Activated naive CD8-positive, alpha-beta T cell treated with anti-CD3 and anti-CD28 coated beads, Interleukin-2, amount 50 U/mL, for 24 hours (primary cell): ENCODE measurements around the gene FAM171A1.

Source experiments
- ATAC-seq: fragments of 150-1000 bp; cut with Tn5 transposase; one replicate; pipeline ENCODE4 v1.10.0; 2021
- DNase-seq: peaks from one replicate; pipeline ENCODE4 v3.0.0; 2021
- H3K27ac Mint-ChIP-seq: one replicate; pipeline ENCODE4 v1.8.0; 2021; ENCODE audit warnings: mild to moderate bottlenecking, mixed read lengths
- H3K27me3 Mint-ChIP-seq: one replicate; pipeline ENCODE4 v1.8.0; 2021; ENCODE audit warnings: mixed read lengths
- H3K36me3 Mint-ChIP-seq: one replicate; pipeline ENCODE4 v1.8.0; 2021; ENCODE audit warnings: low read depth, mixed read lengths
- H3K4me1 Mint-ChIP-seq: one replicate; pipeline ENCODE4 v1.8.0; 2021; ENCODE audit warnings: mixed read lengths
- H3K4me3 Mint-ChIP-seq: one replicate; pipeline ENCODE4 v1.8.0; 2021; ENCODE audit warnings: mild to moderate bottlenecking, moderate library complexity, mixed read lengths
- H3K9me3 Mint-ChIP-seq: one replicate; pipeline ENCODE4 v1.8.0; 2021; ENCODE audit warnings: mixed read lengths

FAM171A1 gene

GRCh38 chr10:15364001-15364400 is 7.1 kb downstream of the FAM171A1 start:
- ATAC-seq, result no peak
- H3K27me3 Mint-ChIP-seq, result peaks cover 20% of the 10 kb centered on the region
- no peaks in the 10 kb centered on the region for H3K9me3 Mint-ChIP-seq

GRCh38 chr10:15363031-15363430 is 8.1 kb downstream of the FAM171A1 start:
- Mint-ChIP-seq H3K4me1 (no peaks in the 10 kb centered on the region), H3K36me3 (no peaks in the 10 kb centered on the region), H3K27me3 (peaks cover 11% of the 10 kb centered on the region), H3K9me3 (no peaks in the 10 kb centered on the region), H3K27ac (no peak overlapping the region), H3K4me3 (no peak overlapping the region)
- ATAC-seq (no peak), DNase-seq (no peak)

More at GRCh38 chr10:15364001-15364400, 7.1 kb downstream of the FAM171A1 start:
- H3K36me3 Mint-ChIP-seq, result no peaks in the 10 kb centered on the region
- no peaks in the 10 kb centered on the region for H3K4me1 Mint-ChIP-seq
- H3K27ac Mint-ChIP-seq, result no peak overlapping the region
- H3K4me3 Mint-ChIP-seq, result no peak overlapping the region
- no peak for DNase-seq

GRCh38 chr10:15361131-15361530 is 10.0 kb downstream of the FAM171A1 start:
- no peak for DNase-seq
- Mint-ChIP-seq H3K9me3 (no peaks in the 10 kb centered on the region), H3K27me3 (peaks cover 9% of the 10 kb centered on the region), H3K4me3 (no peak overlapping the region), H3K36me3 (no peaks in the 10 kb centered on the region), H3K27ac (no peak overlapping the region), H3K4me1 (no peaks in the 10 kb centered on the region)
- no peak for ATAC-seq

GRCh38 chr10:15360566-15360965 is 10.5 kb downstream of the FAM171A1 start:
- Mint-ChIP-seq H3K27ac (no peak overlapping the region), H3K36me3 (no peaks in the 10 kb centered on the region), H3K27me3 (peaks cover 9% of the 10 kb centered on the region), H3K4me1 (no peaks in the 10 kb centered on the region), H3K9me3 (no peaks in the 10 kb centered on the region), H3K4me3 (no peak overlapping the region)
- no peak for ATAC-seq
- DNase-seq, result no peak

- no peaks in the 10 kb centered on the region for H3K4me1 Mint-ChIP-seq
- DNase-seq, result no peak
- no peak overlapping the region for H3K27ac Mint-ChIP-seq
- H3K4me3 Mint-ChIP-seq, result no peak overlapping the region
- peaks cover 13% of the 10 kb centered on the region for H3K27me3 Mint-ChIP-seq
- ATAC-seq, result no peak
- H3K9me3 Mint-ChIP-seq, result no peaks in the 10 kb centered on the region
- H3K36me3 Mint-ChIP-seq, result no peaks in the 10 kb centered on the region
Measured at GRCh38 chr10:15353471-15354017, 17.5 kb downstream of the FAM171A1 start.

GRCh38 chr10:15352836-15353235 is 18.3 kb downstream of the FAM171A1 start:
- H3K4me3 Mint-ChIP-seq, result no peak overlapping the region
- no peaks in the 10 kb centered on the region for H3K4me1 Mint-ChIP-seq
- H3K36me3 Mint-ChIP-seq, result no peaks in the 10 kb centered on the region
- no peaks in the 10 kb centered on the region for H3K9me3 Mint-ChIP-seq
- peaks cover 13% of the 10 kb centered on the region for H3K27me3 Mint-ChIP-seq
- ATAC-seq (no peak), DNase-seq (no peak)
- no peak overlapping the region for H3K27ac Mint-ChIP-seq

GRCh38 chr10:15352201-15352600 is 18.9 kb downstream of the FAM171A1 start:
- H3K4me3 Mint-ChIP-seq, result no peak overlapping the region
- H3K9me3 Mint-ChIP-seq, result no peaks in the 10 kb centered on the region
- ATAC-seq (no peak), DNase-seq (no peak)
- H3K27me3 Mint-ChIP-seq, result peaks cover 13% of the 10 kb centered on the region
- no peaks in the 10 kb centered on the region for H3K4me1 Mint-ChIP-seq
- H3K36me3 Mint-ChIP-seq, result no peaks in the 10 kb centered on the region
- no peak overlapping the region for H3K27ac Mint-ChIP-seq

- ATAC-seq (no peak), DNase-seq (no peak)
- H3K27me3 Mint-ChIP-seq, result peaks cover 11% of the 10 kb centered on the region
- H3K9me3 Mint-ChIP-seq, result no peaks in the 10 kb centered on the region
- no peak overlapping the region for H3K27ac Mint-ChIP-seq
- no peak overlapping the region for H3K4me3 Mint-ChIP-seq
- no peaks in the 10 kb centered on the region for H3K36me3 Mint-ChIP-seq
- no peaks in the 10 kb centered on the region for H3K4me1 Mint-ChIP-seq
Measured at GRCh38 chr10:15351099-15351820, 19.8 kb downstream of the FAM171A1 start.

GRCh38 chr10:15349112-15349511 is 22.0 kb downstream of the FAM171A1 start:
- H3K4me3 Mint-ChIP-seq, result no peak overlapping the region
- no peaks in the 10 kb centered on the region for H3K4me1 Mint-ChIP-seq

GRCh38 chr10:15348579-15348978 is 22.5 kb downstream of the FAM171A1 start:
- ATAC-seq (no peak), DNase-seq (no peak)
- Mint-ChIP-seq H3K9me3 (no peaks in the 10 kb centered on the region), H3K4me3 (no peak overlapping the region), H3K36me3 (no peaks in the 10 kb centered on the region), H3K4me1 (no peaks in the 10 kb centered on the region), H3K27ac (no peak overlapping the region), H3K27me3 (peaks cover 18% of the 10 kb centered on the region)

More at GRCh38 chr10:15349112-15349511, 22.0 kb downstream of the FAM171A1 start:
- Mint-ChIP-seq H3K27ac (no peak overlapping the region), H3K9me3 (no peaks in the 10 kb centered on the region), H3K36me3 (no peaks in the 10 kb centered on the region), H3K27me3 (peaks cover 18% of the 10 kb centered on the region)
- ATAC-seq (no peak), DNase-seq (no peak)

GRCh38 chr10:15347150-15347549 is 23.9 kb downstream of the FAM171A1 start:
- DNase-seq (no peak), ATAC-seq (no peak)
- H3K27ac Mint-ChIP-seq, result no peak overlapping the region
- H3K4me1 Mint-ChIP-seq, result no peaks in the 10 kb centered on the region
- H3K36me3 Mint-ChIP-seq, result no peaks in the 10 kb centered on the region
- H3K9me3 Mint-ChIP-seq, result no peaks in the 10 kb centered on the region
- no peak overlapping the region for H3K4me3 Mint-ChIP-seq
- peaks cover 18% of the 10 kb centered on the region for H3K27me3 Mint-ChIP-seq

- Mint-ChIP-seq H3K4me1 (no peaks in the 10 kb centered on the region), H3K4me3 (no peak overlapping the region), H3K27ac (no peak overlapping the region), H3K36me3 (no peaks in the 10 kb centered on the region), H3K27me3 (peaks cover 17% of the 10 kb centered on the region), H3K9me3 (no peaks in the 10 kb centered on the region)
- ATAC-seq (no peak), DNase-seq (no peak)
Measured at GRCh38 chr10:15346440-15347141, 24.5 kb downstream of the FAM171A1 start.

- Mint-ChIP-seq H3K4me1 (no peaks in the 10 kb centered on the region), H3K27ac (no peak overlapping the region), H3K36me3 (no peaks in the 10 kb centered on the region), H3K27me3 (peaks cover 13% of the 10 kb centered on the region), H3K4me3 (no peak overlapping the region), H3K9me3 (no peaks in the 10 kb centered on the region)
- DNase-seq (no peak), ATAC-seq (no peak)
Measured at GRCh38 chr10:15345450-15345849, 25.6 kb downstream of the FAM171A1 start.

GRCh38 chr10:15344876-15345285 is 26.2 kb downstream of the FAM171A1 start:
- ATAC-seq, result no peak
- no peak for DNase-seq
- Mint-ChIP-seq H3K27ac (no peak overlapping the region), H3K4me1 (no peaks in the 10 kb centered on the region), H3K36me3 (no peaks in the 10 kb centered on the region), H3K27me3 (peaks cover 13% of the 10 kb centered on the region), H3K9me3 (no peaks in the 10 kb centered on the region), H3K4me3 (no peak overlapping the region)

GRCh38 chr10:15344256-15344875 is 26.7 kb downstream of the FAM171A1 start:
- no peak overlapping the region for H3K4me3 Mint-ChIP-seq
- peaks cover 13% of the 10 kb centered on the region for H3K27me3 Mint-ChIP-seq
- DNase-seq (no peak), ATAC-seq (no peak)
- H3K4me1 Mint-ChIP-seq, result no peaks in the 10 kb centered on the region
- no peaks in the 10 kb centered on the region for H3K9me3 Mint-ChIP-seq
- H3K36me3 Mint-ChIP-seq, result no peaks in the 10 kb centered on the region
- no peak overlapping the region for H3K27ac Mint-ChIP-seq
